Immature natural killer cell (primary cell): Measurements from ENCODE around the gene SOX9. TPM values are rescaled to one million over a fixed set of nuclear protein-coding genes. Genes with fewer than 3 reads are reported as not detected.

Experiments
- DNase-seq, 3 donors: peaks; one replicate each; pipeline ENCODE4 v3.0.0; 2022; ENCODE audit warnings: mixed read lengths in 1 of 3
- H3K27ac Mint-ChIP-seq, 6 donors: one replicate each; pipeline ENCODE4 v1.8.0; 2020; ENCODE audit warnings: mixed read lengths in 6 of 6, mild to moderate bottlenecking in 5 of 6, inconsistent platforms in 4 of 6, moderate library complexity in 3 of 6
- H3K27me3 Mint-ChIP-seq, 3 donors: one replicate each; pipeline ENCODE4 v1.8.0; 2020 to 2021; ENCODE audit warnings: low read depth in 3 of 3, mild to moderate bottlenecking in 3 of 3, mixed read lengths in 3 of 3, moderate library complexity in 3 of 3, inconsistent platforms in 1 of 3
- H3K36me3 Mint-ChIP-seq, 3 donors: one replicate each; pipeline ENCODE4 v1.8.0; 2020; ENCODE audit warnings: mixed read lengths in 3 of 3, inconsistent platforms in 2 of 3, mild to moderate bottlenecking in 2 of 3
- H3K4me1 Mint-ChIP-seq, 2 donors: one replicate each; pipeline ENCODE4 v1.8.0; 2020; ENCODE audit warnings: inconsistent platforms in 2 of 2, mild to moderate bottlenecking in 2 of 2, mixed read lengths in 2 of 2, moderate library complexity in 1 of 2
- H3K4me3 Mint-ChIP-seq, 5 donors: one replicate each; pipeline ENCODE4 v1.8.0; 2020; ENCODE audit warnings: mild to moderate bottlenecking in 5 of 5, mixed read lengths in 5 of 5, inconsistent platforms in 3 of 5, moderate library complexity in 3 of 5
- H3K9me3 Mint-ChIP-seq, 6 donors: one replicate each; pipeline ENCODE4 v1.8.0; 2020; ENCODE audit warnings: mild to moderate bottlenecking in 6 of 6, mixed read lengths in 6 of 6, inconsistent platforms in 4 of 6, moderate library complexity in 3 of 6
- polyA plus RNA-seq, 3 donors: library from polyadenylated mRNA; unstranded; fragments of 300-500 nt; fragmentation: Illumina TruSeq; gene quantifications; one replicate each; pipeline ENCODE4 v1.2.3, GENCODE V29; 2021

The SOX9 gene
- polyA plus RNA-seq: not detected

DNA sequence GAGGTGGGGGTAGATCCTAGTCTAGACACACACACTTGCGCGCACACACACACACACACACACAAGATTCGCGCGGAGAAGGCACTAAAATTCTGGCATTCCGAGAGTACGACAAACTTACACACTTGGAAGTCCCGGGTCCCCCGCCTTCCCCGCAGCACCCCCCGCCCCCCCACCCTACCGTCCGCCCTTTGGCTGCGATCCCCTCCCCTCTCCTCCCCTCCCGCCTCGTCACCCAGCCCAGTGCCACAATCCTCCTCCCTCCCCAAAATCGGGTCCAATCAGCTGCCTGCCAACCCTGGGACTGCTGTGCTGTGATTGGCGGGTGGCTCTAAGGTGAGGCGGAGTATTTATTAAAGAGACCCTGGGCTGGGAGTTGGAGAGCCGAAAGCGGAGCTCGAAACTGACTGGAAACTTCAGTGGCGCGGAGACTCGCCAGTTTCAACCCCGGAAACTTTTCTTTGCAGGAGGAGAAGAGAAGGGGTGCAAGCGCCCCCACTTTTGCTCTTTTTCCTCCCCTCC is at the start of gene SOX9:
Gene SOX9, plus strand, starts transcription at position 379 of the 522 bp plus-strand sequence. CDS start 372 bp downstream, outside the sequence.
- Mint-ChIP-seq H3K27ac (no peak within 1 kb of the TSS), H3K4me3 (no peak within 1 kb of the TSS), H3K4me1 (peaks cover 0 to 1% of the 10 kb centered on the region in 2 donors), H3K9me3 (peaks cover 0 to 25% (median 4%) of the 10 kb centered on the region in 6 donors), H3K27me3 (peaks cover 27 to 37% (median 28%) of the 10 kb centered on the region in 3 donors), H3K36me3 (peaks cover 0 to 5% (median 0%) of the 10 kb centered on the region in 3 donors)
- DNase-seq: no peak

DNA sequence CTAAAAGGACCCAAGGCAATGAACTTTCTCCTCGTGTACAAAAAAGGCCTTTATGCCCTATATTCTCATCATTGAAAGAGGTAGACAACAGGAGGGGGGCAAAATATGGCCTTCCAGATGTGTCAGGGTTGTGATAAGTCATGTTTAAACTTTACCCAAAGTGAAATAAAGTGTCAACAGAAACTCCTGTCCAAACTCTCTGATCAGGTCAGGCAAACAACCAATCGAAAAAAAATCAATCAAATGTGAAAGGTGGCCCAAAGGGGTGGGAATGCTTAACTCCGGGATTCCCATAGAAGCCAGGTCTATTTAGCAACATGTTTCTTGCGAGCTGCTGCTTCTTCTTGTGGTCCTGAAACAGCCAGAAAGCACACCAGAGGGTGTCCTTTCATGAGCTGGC is 49.5 kb upstream of the SOX9 start:
- no peaks in the 10 kb centered on the region for H3K4me1 Mint-ChIP-seq
- H3K27me3 Mint-ChIP-seq: peaks cover 0 to 1% (median 0%) of the 10 kb centered on the region in 3 donors
- H3K4me3 Mint-ChIP-seq: no peak overlapping the region
- peaks cover 0 to 2% (median 0%) of the 10 kb centered on the region in 3 donors for H3K36me3 Mint-ChIP-seq
- peaks cover 0 to 5% (median 2%) of the 10 kb centered on the region in 6 donors for H3K9me3 Mint-ChIP-seq
- DNase-seq: no peak
- no peak overlapping the region for H3K27ac Mint-ChIP-seq

DNA sequence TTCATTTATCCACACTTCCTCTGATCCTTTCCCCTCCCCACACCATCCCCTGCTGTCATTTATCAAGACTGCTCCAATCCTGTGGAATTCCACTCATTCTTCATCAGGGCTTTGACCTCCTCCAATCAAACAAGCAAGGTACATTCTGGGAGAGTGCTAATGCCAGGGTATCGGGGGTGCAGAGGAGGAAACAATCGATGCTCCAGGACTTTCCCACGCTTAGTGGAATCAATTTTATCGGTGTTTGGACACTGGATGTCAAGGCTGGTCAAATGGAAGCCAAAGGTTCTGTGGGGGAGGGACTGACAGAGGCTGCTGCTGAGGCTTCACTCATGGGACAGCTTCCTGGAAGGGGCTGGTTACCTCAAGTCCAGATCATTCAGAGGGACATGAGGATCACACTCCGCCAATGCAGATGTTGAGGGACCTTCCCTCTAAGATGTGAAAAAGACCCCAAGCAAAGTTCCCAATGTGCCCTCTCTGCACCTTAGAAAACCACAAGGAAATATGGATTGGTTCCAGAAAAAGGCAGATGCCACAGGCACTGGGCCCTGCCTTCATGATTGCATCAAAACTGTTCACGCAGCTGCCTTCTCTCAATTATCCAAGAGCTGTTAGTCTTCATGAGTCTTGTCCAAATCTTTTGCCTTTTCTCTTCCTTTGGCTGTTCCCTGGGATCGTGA is 44.7 kb upstream of the SOX9 start:
- H3K4me3 Mint-ChIP-seq: no peak overlapping the region
- H3K27me3 Mint-ChIP-seq: peaks cover 0 to 2% (median 1%) of the 10 kb centered on the region in 3 donors
- H3K9me3 Mint-ChIP-seq: peaks cover 0 to 14% (median 4%) of the 10 kb centered on the region in 6 donors
- H3K4me1 Mint-ChIP-seq: no peaks in the 10 kb centered on the region
- no peak overlapping the region for H3K27ac Mint-ChIP-seq
- no peaks in the 10 kb centered on the region for H3K36me3 Mint-ChIP-seq
- no peak for DNase-seq

DNA sequence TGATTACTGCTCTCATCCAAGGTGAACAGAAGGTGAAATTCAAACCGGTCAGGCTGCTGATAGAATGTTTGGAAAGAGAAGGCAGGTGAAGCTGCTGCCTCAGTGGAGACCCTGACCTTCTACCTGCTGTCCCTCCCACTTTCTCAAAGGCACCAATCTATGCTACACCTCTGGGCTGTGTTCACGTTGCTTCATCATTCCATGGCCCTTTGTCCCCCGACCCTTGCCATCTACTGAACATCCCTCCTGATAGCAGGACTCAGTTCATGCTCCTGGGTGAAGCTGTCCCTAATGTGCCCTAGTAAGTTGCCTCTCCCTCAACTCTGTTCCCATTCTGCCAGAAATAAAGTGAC is 44.2 kb upstream of the SOX9 start:
- Mint-ChIP-seq H3K27ac (no peak overlapping the region), H3K36me3 (no peaks in the 10 kb centered on the region), H3K4me1 (no peaks in the 10 kb centered on the region), H3K27me3 (peaks cover 0 to 2% (median 1%) of the 10 kb centered on the region in 3 donors), H3K4me3 (no peak overlapping the region), H3K9me3 (peaks cover 0 to 15% (median 5%) of the 10 kb centered on the region in 6 donors)
- no peak for DNase-seq

DNA sequence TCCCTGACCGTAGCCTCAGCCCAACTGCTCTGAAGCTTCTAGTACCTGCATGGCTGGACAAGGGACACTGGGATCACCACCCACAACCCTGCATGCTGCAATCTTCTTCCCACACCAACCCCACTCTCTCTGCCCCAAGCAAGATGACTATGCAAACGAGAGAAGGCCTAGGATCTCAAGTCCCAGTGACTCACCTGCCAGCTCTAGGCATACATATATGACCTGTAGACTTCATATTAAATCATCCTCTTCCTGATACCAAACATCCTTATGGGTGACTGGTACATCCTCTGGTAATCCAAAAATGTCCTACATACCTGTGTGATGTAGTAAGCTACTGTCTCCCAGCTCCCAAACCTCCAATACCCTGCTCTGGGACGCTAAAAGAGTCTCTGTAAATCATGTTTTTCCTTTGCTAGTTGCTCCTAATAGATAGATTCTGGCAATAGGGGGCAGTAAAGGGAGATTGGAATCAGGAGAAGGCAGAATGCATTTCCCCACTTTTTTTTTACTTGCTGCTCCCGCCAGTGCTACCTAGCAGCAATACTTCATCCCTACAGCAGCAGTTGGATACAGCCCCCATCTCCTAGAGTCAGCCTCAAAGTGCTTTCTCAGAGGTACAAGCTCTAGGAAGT is 43.4 kb upstream of the SOX9 start:
- no peak for DNase-seq
- H3K9me3 Mint-ChIP-seq: peaks cover 0 to 20% (median 6%) of the 10 kb centered on the region in 6 donors
- no peaks in the 10 kb centered on the region for H3K4me1 Mint-ChIP-seq
- H3K4me3 Mint-ChIP-seq: no peak overlapping the region
- H3K36me3 Mint-ChIP-seq: no peaks in the 10 kb centered on the region
- peaks cover 0 to 2% (median 1%) of the 10 kb centered on the region in 3 donors for H3K27me3 Mint-ChIP-seq
- no peak overlapping the region for H3K27ac Mint-ChIP-seq

DNA sequence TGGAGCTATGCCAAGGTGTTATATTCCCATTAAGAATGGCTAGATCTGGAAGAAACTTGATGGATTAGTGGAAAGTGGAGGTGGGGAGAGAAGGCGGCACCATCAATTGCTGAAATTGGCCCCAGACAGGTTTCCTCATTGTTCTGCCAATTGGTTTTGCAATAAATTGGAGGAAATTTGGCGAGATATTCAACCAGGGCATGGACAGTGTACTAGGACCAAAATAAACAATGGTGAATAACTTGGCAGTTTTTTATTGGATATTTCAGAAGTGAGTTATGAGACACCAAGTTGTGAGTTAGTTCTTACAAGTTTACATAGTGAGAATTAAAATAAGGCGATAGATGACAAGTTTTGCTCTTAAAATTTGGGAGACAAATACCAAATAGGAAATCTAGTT is 41.1 kb upstream of the SOX9 start:
- Mint-ChIP-seq H3K4me3 (no peak overlapping the region), H3K27ac (no peak overlapping the region), H3K36me3 (no peaks in the 10 kb centered on the region), H3K4me1 (no peaks in the 10 kb centered on the region), H3K9me3 (peaks cover 0 to 20% (median 6%) of the 10 kb centered on the region in 6 donors), H3K27me3 (peaks cover 0 to 2% (median 1%) of the 10 kb centered on the region in 3 donors)
- no peak for DNase-seq

DNA sequence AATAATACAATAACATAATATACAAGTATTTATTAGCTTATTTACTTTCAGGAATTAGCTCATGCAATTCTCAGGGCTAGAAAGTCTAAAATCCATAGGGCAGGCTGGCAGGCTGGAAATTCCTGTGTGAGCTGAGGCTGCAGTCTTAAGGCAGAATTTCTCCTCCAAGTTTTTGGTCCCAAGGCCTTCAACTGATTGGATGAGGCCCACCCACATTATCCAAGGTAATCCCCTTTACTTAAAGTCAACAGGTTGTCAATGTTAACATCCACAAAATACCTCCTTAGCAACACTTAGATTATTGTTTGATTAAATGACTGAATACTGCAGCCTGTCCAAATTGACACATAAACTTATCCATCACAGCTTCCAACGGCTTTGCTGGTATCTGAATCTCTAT is 32.9 kb upstream of the SOX9 start:
- Mint-ChIP-seq H3K9me3 (peaks cover 0 to 4% (median 0%) of the 10 kb centered on the region in 6 donors), H3K36me3 (no peaks in the 10 kb centered on the region), H3K27me3 (peaks cover 0 to 2% (median 0%) of the 10 kb centered on the region in 3 donors), H3K4me3 (no peak overlapping the region), H3K27ac (no peak overlapping the region), H3K4me1 (no peaks in the 10 kb centered on the region)
- no peak for DNase-seq

DNA sequence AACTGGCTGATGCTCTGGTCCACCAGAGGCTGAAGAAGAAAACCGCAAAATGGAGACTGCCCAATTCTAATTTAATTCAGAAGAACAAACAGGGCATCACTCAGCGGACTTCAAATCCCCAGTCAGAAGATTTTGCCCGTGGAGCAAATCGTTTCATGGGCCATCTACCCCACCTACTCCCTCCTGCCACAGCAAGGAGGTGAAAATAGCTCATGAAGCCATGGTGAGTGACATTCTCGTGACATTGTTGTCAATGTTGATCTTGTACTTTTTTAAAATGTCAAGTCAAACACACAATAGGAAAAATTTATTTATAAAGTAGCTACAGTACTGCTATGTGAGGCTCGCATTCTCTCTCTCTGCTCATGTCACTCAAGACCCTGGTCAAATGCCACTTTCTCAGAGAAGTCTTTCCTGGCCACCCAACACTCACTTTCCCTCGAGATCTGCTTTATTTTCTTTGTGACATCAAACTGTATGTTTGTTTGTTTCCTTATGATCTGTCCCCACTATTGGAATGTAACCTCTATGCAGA is 31.3 kb upstream of the SOX9 start:
- Mint-ChIP-seq H3K9me3 (peaks cover 0 to 4% (median 3%) of the 10 kb centered on the region in 6 donors), H3K4me1 (no peaks in the 10 kb centered on the region)

DNA sequence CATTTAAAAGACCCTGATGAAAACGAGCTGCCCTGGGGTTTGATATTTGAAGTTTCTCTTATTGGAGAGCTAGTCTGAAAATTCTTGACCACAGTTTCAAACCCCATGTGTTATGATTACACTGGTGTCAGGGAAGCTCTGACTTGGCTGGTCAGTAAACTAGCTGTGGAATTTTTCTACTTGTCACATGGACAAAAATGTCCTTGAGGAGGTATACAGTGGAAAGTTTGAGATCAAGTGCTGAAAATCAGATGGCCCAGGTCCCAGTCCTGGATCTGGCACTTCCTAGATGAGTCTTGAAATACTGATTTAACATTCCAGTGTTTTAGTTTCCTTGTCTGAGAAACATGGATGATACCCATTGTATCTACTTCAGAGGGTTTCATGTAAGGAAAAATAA is 30.7 kb upstream of the SOX9 start:
- peaks cover 0 to 5% (median 2%) of the 10 kb centered on the region in 3 donors for H3K27me3 Mint-ChIP-seq
- no peak overlapping the region for H3K4me3 Mint-ChIP-seq
- no peaks in the 10 kb centered on the region for H3K36me3 Mint-ChIP-seq
- no peak for DNase-seq
- no peak overlapping the region for H3K27ac Mint-ChIP-seq
- H3K9me3 Mint-ChIP-seq: peaks cover 0 to 4% (median 3%) of the 10 kb centered on the region in 6 donors
- H3K4me1 Mint-ChIP-seq: no peaks in the 10 kb centered on the region

More for the DNA sequence above, 31.3 kb upstream of the SOX9 start:
- no peaks in the 10 kb centered on the region for H3K36me3 Mint-ChIP-seq
- no peak for DNase-seq
- no peak overlapping the region for H3K27ac Mint-ChIP-seq
- H3K4me3 Mint-ChIP-seq: no peak overlapping the region
- peaks cover 0 to 5% (median 2%) of the 10 kb centered on the region in 3 donors for H3K27me3 Mint-ChIP-seq

DNA sequence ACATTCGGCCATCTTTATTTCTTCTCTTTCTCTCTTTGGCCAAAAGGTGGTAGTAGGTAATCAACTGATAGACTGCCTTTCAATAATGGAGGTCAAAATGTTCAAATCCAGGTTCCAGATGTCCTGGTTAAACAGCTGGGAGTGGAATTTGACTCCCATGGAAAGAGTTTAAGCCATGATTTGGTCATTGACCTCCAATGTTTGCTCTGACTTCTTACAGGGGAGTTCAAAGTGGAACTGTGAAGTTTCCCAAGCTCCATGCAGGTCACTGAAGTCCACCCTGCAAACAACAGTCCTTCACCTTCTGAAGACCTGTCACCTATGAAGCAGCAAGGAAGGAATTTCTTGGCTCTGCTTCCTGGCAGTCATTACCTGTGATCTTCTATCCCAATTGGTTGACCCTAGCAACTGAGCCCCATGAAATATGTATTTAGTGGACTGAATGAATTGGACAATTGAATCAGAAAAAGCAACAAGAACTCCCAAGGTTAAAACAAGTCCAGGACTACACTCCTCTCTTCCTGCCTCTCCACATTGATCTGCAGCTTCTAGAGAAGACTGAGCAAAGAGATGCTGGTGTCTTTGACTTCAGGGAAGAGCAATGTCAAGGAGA is 28.0 kb upstream of the SOX9 start:
- DNase-seq: no peak
- Mint-ChIP-seq H3K36me3 (no peaks in the 10 kb centered on the region), H3K9me3 (peaks cover 2 to 10% (median 5%) of the 10 kb centered on the region in 6 donors), H3K4me3 (no peak overlapping the region), H3K4me1 (no peaks in the 10 kb centered on the region), H3K27me3 (peaks cover 0 to 5% (median 2%) of the 10 kb centered on the region in 3 donors), H3K27ac (no peak overlapping the region)

DNA sequence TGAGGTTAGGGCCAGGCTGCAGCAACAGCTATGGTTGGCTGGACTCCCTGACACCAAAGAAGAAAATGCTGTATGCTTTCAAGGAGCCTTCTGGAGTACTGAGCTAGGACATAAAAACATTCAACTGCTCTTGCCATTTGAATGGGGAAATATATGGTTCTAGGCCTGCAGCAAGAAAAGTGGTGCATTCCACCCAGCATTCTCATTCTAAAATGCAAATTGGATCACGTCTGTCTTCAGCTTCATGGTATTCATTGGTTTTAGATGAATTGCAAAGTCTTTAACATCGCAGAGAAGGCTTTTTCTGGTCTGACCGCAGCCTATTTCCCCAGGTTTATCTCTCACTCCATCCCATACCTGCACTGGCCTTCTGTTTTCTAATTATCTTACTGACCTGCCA is 27.1 kb upstream of the SOX9 start:
- Mint-ChIP-seq H3K36me3 (no peaks in the 10 kb centered on the region), H3K9me3 (peaks cover 2 to 16% (median 5%) of the 10 kb centered on the region in 6 donors), H3K4me3 (no peak overlapping the region), H3K4me1 (no peaks in the 10 kb centered on the region), H3K27ac (no peak overlapping the region), H3K27me3 (peaks cover 1 to 5% (median 2%) of the 10 kb centered on the region in 3 donors)
- no peak for DNase-seq

DNA sequence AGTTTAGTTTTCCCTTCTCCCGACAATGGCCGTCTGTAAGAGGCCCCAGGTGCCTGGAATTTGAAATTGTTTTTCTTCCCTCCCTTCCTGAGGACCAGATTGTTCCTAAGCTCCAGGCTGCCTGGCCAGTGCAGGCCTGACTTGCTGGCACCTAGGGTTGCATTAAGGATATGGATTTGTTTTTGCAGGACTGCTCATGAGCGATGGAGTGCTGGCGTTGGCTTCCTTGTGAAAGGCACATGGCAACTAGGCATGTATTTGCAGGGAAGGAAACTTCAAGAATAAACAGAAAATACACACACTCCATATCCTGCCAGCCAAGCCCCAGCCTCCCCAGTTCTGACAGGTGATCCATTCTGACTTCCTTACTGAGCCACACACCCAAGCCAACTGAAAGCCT is 25.5 kb upstream of the SOX9 start:
- no peak for DNase-seq
- Mint-ChIP-seq H3K36me3 (no peaks in the 10 kb centered on the region), H3K4me1 (no peaks in the 10 kb centered on the region), H3K27me3 (peaks cover 1 to 5% (median 2%) of the 10 kb centered on the region in 3 donors), H3K9me3 (peaks cover 2 to 17% (median 5%) of the 10 kb centered on the region in 6 donors), H3K27ac (no peak overlapping the region), H3K4me3 (no peak overlapping the region)

DNA sequence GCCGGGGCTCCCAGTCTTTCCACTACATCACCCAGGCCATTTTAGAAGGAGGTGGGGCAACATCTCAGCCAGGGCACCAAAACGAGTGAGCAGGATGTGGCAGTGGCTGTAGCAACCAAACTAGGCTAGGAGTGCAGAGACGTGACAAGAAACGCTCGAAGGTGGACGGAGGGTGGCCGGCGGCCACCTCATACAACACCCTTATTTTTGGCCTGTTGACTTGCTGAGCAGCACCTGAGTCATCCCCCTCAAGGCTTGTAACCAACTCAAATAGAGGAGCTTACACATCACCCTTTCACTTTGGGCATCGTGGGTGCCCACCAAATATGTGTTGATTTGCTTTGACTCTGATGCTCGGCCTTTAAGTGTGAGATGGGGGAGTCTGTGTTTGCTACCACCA is 23.7 kb upstream of the SOX9 start:
- Mint-ChIP-seq H3K27ac (no peak overlapping the region), H3K9me3 (peaks cover 2 to 12% (median 6%) of the 10 kb centered on the region in 6 donors), H3K4me3 (no peak overlapping the region), H3K4me1 (no peaks in the 10 kb centered on the region), H3K27me3 (peaks cover 1 to 5% (median 2%) of the 10 kb centered on the region in 3 donors), H3K36me3 (no peaks in the 10 kb centered on the region)
- DNase-seq: no peak

DNA sequence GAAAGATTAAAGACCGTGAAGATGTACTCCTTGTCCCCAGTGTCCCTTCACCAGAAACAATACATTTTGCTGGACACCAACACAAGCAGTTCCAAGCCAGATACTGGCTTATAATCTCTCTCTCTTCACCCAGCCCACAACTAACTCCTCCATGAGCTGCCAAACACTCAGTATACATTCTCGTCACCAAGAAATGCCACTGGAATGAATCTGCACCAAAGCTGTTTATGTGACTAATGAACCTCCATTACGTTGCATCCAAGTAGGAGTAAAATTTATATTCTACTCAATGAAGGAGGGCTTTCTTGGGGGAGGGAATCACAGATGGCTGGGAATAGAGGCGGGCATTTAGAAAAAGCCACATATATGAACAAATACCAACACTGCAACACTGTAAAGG is 20.9 kb upstream of the SOX9 start:
- Mint-ChIP-seq H3K27ac (no peak overlapping the region), H3K4me3 (no peak overlapping the region), H3K9me3 (peaks cover 2 to 14% (median 5%) of the 10 kb centered on the region in 6 donors), H3K36me3 (peaks cover 0 to 4% (median 0%) of the 10 kb centered on the region in 3 donors), H3K27me3 (peaks cover 0 to 8% (median 1%) of the 10 kb centered on the region in 3 donors), H3K4me1 (no peaks in the 10 kb centered on the region)
- no peak for DNase-seq
